Activated CD4-positive, CD25-positive, alpha-beta regulatory T cell treated with anti-CD3 and anti-CD28 coated beads, Interleukin-2, amount 50 U/mL, for 72 hours (primary cell): ENCODE results near the gene AUTS2.

Experiments used
- DNase-seq: peaks from one replicate; pipeline ENCODE4 v3.0.0; 2021

The AUTS2 gene

DNA sequence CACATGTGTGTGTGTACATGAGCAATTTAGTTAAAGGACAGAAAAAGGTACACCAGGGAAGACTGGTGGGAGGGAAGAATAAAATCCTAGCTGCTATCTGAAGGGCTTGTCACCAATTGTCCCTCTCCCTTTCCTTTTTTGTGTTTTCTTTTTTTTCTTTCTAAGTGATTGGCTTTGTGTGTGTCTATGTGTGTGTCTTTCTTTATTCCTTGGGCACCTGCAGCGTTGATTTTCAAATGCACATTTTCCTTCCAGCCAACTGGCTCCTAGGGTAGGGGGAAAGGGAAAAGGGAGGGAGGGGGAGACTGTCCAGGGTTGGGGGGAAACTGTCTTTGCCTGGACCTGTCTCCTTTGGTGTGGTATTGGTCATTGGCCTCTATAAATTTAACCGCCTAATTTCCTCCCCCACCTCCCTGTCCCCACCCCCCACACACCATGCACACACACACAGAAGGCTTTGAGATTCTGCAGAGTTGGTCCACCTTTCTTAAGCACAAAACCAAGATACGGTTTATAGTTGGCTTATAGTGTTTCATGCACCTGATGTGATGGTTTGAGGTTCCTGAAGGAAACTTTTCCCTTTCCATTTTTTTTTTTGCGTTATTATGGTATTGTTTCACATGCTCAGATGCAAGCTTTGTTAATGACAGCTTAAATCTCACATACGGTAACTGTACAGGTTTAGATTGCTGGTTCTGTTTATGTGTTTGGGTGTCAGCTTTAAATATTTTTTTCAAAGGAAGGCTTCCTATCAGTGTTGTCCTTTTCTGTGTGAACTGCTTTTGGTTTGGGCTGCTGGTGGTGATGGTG lies 2.6 kb downstream of the AUTS2 start:
- no peak for DNase-seq

DNA sequence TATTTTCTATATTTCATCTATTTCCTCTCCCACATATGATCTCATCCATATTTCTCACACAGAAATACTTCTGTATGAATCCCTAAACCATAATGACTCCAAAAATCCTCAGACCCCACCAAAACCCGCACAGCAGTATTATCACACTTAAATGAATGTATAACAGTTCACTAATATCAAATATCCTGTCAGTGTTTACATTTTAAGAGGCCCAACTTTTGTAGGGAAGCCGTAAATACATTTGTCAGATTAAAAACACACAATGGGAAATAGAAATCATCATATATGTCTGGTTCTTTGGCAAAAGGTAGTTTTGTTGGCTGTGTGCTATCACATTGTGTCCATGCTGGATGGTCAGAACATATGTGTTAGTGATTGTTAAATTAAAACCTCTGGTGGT lies 4.2 kb downstream of the AUTS2 start:
- no peak for DNase-seq

DNA sequence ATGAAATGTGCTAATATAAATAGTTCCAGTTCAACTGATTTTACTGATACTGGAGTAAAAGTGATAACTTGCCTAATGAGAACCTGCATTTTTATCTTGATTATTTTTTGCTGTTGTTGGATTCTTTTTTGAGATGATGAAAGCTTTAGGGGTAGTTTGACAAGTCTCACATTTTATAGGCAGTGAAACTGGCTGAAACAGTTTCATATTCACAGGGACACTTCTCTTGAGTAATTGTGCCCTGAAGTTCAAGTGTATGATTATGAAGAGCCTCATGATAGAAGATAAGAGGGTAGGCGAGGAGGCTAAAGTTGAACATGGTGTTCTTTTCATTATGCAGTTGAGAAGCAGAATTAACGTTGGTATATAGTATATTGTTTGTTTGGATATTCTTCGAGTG lies 5.1 kb downstream of the AUTS2 start:
- DNase-seq = no peak

DNA sequence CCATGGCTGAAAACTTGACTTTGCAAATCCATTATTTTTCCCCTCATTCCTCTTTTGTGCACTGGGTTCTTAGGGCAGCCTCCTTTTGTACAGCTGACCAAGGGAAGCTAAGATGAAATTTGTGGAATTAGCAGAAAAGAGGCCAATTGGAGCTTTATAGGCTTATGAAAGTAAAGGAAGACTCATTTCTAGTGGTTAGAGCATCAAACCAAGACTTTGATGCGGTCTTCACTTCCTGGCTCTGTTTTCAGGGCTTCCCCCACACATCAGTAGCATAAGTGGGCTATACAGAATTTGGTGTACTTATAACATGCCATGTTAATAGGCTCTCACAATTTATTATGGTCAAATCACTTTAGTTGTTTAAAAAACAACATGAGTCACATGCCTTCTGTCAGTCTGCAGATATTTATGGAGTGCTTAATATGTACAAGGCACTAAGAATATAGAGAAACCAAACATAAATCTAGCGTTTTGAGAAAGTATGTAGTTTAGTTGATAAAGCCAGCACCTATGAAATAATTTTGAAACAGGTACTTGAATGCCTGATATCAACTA lies 5.7 kb downstream of the AUTS2 start:
- DNase-seq = no peak

DNA sequence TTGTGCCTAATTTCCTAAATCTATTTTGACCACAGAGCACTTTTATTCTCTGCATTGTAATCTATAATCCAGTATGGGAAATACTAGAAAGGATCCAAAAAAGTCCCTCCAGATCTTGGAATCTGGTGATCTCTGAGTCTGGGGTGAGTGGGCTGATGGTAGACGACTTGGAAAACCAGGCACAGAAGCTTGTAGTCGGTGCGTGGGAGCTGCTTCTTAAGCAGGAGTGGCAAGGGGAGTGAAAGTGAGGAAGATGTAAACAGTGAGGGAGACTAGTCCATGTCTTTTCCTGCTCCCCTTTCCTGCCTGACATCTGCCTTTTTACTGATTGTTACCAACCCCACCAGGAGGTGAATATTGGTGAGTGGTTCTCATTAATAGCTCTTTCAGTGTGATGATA lies 6.8 kb downstream of the AUTS2 start:
- no peak for DNase-seq

DNA sequence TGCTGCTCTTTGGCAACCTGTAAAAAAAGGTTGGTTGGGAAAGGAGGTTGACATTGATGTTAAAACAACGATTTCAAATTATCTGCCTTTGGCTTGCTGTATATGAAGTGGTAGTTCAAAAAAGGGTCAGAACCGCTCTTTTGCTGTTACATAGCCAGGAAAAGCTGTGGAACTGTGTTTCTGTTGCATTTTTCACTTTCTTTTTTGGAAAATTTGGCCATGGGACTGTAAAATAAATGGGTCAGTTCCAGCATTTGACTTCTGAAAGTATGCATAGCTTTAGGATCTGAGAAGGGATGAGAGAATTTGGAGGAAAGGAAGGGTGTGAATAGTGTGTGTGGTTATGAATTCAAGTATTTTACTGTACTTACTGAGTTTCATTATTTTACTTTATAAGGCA lies 7.3 kb downstream of the AUTS2 start:
- DNase-seq = no peak

DNA sequence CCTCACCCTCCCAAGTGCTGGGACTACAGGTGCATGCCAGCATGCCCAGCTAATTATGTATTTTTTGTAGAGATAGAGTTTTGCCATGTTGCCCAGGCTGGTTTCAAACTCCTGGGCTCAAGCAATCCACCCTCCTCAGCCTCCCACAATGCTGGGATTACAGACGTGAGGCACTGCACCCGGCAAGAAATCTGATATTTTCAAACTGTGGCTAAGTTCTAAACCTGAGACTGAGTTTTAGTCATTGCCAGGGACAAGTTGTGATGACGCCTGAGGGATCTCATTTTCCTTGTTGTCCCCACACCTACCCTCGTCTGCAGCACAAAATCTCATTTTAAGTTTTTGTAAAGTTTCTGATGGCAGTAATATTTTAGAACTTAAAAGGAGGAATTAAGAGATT lies 9.8 kb downstream of the AUTS2 start:
- no peak for DNase-seq

DNA sequence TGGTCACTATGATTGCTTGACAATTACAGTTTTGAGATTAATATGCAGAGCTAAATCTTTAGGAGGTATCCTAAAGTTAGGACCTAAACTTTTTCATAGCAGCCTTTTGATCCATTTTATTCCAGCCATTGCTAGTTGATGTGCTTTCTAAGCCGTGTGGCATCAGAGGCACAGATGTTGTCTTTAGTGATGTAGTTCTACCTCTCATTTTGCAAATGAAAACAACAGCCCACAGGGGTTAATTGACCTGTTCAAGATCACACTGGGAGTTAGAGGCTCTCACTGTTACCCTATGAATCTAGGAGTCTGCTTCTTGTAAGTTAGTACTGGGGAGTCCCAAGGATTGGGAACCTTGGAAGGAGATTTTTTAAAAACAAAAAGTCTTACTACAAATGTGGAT lies 10.6 kb downstream of the AUTS2 start:
- no peak for DNase-seq

DNA sequence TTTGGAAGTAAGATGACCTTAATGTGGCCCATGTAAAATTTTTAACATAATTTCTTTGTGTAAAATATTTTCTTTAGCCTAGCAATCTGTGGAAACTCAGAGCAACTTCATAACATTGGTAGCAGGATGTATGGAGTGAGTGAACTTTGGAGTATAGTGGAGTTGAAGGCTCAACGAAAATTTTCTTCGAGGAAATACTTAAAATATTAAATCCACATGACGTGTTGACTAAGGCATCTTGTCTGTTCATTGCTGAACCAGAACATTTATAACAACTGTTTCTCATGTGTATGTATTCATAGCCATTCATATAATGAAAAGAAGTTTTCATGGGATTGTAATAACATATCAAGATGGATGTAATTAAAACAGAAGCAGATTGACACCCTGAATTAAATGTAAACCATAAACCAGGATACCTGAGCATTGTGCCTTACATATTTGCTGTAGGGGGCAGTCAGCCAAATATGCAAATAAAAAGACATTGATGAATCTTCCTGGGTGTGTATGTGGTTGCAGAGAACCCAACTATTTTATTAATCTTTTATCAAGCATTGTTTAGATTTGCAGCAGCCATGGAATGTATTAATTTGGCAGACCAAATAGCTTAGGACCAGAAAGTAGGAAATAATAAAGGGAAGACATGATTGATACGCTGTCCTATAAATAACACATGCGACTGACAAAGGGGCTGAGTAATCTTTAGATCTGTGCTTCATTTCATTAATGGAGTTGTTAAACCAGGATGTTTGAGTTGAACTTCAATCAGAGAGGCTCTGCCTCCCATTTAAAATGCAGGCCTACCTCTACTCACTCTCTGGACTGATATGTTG lies 11.5 kb downstream of the AUTS2 start:
- DNase-seq = no peak

DNA sequence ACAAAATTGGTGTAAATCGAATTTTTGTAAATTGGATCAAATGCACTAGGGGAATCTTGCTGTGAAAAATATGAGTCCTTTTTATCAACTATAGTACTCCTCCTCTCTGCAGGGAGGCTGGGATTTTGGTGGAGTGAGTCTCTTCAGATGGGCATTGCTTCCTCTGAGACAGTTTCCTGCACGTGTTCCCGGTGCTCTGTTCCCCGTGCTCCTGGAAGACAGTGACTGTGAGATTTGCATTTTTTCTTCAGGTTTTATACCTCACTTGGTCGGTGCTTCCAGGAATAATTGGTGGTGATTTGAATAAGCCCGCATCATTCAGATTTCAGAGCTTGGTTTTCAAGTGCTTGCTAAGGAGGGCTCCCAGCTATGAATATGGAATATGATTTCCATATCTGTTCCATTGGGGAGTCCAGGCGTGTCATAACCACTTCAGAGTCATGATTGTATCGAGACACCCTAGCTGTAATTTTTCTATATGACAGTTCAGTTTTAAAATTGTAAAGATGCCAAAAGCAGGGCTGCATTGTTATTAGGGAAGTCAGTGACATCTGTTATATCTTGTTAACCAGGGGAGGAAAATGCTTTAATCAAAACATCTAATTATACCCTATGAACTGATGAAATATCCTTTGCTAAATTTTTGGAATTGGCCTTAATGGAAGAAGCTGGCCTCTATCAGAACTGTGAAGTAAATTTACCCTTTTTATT lies 12.3 kb downstream of the AUTS2 start:
- no peak for DNase-seq

DNA sequence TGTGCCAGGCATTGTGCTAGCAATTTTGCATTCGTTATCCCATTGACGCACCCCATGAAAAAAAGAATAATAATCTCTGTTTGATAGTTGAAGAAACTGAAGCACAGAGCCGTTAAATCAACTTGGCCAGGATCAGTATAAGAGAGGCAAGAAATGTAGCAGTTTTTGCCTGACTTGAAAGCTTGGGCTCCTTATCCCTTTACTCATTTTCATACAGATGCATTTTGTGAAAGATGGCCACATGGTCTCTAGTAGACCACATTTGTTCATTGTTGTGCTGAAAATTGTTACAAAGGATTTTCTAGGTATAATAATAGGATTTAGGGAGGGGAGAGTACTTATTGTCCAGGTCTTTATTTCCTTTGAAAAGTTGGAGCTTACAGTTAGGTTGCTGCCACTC lies 14.7 kb downstream of the AUTS2 start:
- no peak for DNase-seq

DNA sequence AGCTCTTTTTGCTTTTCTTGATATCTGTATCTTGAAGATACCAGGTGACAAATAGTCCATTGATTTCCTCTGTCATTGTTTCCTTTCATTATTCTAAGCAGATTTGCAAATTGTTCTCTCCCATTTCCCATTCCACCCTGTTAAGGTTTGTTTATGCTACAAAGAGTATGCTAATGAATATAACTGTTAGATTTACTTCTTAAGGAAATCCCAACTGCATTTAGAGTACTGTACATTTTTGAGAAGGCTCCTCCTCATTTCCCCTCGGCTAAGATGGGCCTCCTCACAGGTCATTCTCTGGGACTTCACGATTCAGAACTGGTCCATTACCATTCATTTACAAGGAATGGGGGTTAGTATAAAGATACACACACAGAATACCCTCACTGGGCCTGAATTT lies 15.6 kb downstream of the AUTS2 start:
- DNase-seq = no peak

DNA sequence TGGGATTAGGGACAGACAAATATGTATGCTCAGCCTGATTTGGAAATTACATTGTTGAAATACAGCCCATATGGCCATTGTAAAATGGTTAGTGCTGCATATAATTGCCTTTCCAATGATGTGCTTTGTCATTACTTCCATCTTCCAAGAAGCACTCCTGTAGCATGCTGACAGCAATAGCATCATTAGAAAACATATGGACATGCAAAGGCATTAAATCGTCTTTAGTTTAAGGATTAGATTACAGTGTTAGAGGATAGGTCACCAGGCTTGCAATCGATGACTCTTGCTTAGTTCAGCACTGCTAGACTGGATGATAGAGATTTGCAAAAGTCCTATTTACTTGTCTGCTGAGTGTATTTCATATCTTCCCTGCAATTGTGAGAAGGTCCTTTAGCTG lies 17.4 kb downstream of the AUTS2 start:
- DNase-seq = no peak

DNA sequence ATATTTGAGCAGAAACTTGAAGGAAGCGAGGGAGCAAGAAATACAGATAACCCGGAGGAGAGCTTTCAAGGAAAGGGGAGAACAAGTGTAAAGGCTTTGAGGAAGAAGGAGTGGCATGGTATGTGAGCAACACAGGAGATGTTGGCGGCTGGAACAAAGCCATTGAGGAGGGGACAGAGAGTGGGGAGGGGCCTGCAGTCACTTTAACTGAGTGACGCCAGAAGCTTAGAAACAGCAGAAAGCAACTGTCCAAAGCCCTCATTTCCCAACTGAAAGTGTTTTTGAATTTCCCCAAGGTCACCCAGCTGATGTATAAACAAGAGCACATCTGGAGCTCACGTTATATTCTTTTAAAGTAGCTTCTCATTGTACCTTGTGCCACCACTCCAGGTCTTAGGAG lies 19.1 kb downstream of the AUTS2 start:
- DNase-seq = no peak

DNA sequence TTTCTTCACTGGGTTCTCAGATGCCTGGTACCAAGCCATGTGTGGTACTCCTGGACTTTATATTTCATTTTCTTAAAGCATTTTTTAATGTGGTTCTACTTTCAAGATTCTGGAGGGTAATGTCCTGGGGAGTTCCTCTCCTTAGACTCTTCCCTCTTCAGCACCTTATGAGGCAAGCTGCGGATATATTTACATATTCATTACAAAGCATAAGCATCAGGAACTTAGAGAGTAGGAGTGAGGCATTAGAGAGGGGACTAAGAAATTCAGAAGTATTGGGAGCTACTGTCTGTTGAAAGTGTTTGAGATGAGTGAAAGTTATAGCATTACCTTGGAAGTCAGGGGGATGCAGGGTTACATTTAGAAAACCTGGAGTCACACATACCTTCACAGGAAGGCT lies 20.8 kb downstream of the AUTS2 start:
- DNase-seq = no peak

DNA sequence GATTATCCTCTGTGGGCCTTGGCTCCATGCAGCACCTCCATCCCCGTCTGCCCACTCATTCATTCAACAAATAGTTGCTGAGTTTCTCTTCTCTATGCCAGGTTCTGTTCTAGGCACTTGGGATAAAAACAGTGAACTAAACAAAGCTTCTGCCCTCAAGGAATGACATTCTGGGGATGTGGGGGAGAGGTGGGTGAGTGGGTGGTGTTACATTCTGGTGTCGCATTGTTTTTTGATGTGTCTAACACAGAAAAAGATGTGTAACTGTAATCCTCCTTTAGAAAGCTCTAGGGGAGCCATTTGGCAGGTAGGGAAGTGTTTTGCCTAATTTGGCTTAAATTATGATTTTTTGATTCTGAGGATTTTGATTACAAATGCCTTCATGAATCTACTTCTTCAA lies 21.4 kb downstream of the AUTS2 start:
- no peak for DNase-seq

DNA sequence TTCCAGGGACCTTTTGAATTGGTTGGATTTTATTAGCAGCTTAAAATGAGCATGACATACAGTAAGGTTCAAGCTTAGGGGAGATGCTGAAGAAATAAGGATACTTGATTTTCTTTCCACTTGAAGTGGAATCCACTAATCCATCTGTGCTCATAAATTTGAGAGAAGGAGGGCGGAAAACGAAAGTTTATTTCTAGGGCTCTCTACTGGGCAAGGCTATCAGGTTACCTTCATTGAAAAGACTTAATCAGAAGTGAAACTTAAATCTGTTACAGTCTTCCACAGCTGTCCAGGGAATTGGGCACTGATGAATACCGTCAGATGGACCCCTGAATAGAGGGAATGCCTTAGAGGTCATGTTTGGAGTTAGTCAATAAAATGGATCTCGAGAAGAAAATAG lies 21.8 kb downstream of the AUTS2 start:
- DNase-seq = no peak

DNA sequence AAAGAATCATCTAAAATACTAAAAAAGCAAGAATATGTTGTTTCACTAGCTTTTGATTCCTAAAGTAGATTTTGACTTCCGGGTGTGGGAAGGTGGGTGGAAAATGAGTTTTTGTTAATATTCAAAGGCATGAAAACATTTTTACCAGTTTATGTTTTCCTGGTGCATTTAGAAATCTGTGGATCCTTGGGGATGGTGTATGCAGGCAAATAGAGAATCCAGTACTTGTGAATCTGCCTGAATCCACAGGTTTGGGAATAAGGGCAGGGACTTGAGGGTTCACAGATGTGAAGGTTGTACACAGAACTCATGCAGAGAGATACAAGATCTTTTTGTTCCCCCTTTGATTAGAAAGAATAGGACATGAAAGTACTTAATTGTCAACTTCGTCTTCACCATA lies 22.4 kb downstream of the AUTS2 start:
- no peak for DNase-seq

DNA sequence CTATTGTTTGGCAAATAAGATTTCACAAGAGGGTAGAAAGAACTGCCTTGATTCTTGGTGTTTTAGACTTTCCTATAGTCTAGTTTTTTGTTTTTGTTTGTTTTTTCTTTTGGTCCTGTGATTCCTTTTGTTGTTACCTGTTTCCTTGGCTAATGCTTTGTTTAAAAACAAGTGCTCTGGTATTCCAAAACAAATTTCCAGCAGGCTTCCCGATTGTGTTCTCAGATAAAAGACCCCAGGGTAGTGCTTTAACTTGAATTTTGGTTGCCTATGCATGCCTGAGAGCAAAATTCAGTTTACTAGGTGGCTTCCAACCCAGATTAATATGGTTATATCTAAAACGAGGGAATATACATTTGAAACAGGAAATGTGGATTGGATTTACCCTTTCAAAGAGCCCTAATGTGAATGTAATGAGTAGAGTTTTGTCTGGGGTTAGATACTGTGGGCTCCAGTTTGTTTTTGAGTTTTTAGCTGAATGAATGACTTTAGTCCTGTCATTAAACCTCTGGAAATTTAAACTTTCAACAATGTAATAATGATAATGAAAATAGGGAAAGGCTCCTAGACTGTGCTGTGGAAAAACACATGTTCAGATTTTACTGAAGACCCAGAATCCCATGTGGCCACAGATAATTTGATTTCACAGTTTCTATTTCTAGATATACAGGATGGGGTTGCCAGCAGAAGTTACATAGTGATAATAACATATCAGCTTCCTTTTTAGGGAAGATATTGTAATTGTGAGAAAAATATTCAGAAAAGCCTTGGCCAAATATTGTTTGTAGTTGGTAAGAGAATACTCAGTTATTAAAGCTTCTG lies 23.9 kb downstream of the AUTS2 start:
- DNase-seq = no peak

DNA sequence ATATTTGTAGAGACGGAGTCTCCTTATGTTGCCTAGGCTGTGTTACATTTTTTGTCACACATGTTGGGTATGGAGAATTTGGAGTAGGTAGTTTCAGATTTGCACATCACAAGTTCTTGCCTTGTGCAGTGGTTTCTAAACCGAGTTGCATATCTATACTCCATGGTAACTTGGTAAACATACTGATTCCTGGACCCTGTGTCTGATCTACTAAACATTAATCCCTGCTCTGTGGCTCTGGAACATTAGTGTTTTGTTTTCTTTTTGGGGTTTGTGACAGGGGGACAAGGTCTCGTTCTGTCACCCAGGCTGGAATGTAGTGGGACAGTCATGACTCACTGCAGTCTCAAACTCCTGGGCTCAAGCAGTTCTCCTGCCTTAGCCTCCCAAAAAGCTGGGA lies 24.7 kb downstream of the AUTS2 start:
- no peak for DNase-seq

DNA sequence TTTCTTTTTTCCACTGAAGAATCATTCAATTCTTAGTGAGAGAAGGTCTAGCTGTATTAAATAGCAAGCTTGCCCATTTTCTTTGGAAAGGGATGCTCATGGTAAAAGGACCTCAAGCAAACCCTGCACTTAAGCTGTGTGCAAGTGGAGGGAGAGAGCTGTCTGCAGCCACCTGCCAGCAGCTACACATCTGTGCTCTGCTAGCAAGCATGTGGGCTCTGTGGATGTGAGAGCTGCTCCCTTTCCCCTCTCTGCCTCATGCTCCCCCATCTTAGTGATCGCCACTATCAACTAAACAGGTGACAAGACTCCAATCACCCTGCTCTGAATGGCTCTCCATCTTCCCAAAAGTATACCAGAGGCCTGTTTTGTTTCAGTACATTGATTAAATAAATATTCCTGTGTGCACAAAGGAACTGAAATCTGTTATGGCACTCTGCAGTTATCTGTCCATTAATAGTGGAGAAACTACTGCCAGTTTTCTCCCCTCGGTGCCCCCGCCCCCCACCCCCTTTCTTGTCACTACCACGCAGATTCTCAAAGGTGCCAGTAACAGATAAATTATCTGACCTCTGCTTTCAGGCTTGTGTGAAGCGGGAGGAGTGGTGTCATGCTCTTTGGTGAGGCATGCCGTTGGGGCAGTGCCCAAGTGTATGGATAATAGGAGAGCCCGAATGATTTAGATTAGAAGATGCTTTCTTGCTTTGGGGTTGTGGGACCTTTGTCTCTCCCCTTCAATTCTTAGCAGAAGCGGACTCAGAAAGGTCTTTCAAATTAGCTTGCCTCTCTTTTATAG lies 26.4 kb downstream of the AUTS2 start:
- DNase-seq = no peak

DNA sequence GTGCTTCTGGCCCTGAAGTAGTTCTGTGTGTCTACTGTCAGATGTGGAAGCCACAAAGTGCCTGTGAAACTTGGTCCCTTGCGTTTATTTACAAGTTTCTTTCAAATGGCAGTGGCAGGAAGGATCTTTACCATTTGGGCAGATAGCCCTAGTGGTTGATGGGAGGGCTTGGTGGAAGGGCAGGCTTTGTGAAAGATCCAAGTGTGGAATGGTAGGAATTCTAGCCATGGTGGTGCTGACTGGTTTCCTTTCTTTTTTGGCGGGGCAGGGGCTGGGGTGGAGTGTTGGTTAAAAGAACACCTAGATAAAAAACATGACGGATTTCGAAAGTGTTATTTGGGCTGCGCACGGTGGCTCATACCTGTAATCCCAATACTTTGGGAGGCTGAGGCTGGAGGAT lies 27.0 kb downstream of the AUTS2 start:
- no peak for DNase-seq
